ENCODE results near the gene WWOX.

DNA sequence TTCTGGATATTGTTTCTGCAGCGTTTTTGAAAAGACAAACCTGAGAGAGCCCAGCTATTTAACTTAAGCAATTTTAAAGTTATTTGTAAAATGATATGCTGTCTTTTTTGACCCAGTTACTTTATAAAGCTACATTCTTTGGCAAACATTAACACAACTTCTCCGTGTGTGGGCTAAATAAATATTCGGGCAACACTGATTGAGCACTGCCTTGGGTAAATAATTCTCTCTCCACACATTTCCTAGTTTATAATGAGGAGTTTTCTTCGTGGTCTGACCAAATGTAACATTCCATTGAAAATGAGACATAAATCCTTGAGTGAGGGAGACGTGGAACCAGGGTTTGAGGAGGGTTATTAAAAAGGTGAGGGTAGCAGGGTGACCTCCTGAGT, 142.8 kb downstream of the WWOX start:
- TF ChIP-seq, protein P1, sequence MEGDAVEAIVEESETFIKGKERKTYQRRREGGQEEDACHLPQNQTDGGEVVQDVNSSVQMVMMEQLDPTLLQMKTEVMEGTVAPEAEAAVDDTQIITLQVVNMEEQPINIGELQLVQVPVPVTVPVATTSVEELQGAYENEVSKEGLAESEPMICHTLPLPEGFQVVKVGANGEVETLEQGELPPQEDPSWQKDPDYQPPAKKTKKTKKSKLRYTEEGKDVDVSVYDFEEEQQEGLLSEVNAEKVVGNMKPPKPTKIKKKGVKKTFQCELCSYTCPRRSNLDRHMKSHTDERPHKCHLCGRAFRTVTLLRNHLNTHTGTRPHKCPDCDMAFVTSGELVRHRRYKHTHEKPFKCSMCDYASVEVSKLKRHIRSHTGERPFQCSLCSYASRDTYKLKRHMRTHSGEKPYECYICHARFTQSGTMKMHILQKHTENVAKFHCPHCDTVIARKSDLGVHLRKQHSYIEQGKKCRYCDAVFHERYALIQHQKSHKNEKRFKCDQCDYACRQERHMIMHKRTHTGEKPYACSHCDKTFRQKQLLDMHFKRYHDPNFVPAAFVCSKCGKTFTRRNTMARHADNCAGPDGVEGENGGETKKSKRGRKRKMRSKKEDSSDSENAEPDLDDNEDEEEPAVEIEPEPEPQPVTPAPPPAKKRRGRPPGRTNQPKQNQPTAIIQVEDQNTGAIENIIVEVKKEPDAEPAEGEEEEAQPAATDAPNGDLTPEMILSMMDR (IDR thresholded peaks at IDR 0.05 in 8 of 11, conservative IDR thresholded peaks at IDR 0.05 in 3 of 11): no peak
- TF ChIP-seq POLR2A (IDR thresholded peaks at IDR 0.05): no peak
- no peak for TF ChIP-seq POLR2AphosphoS5 (IDR thresholded peaks at IDR 0.05)
